WTC11 (cell line): ENCODE measurements around the gene HID1. TPM values are rescaled to one million over a fixed set of nuclear protein-coding genes. Genes with fewer than 3 reads are reported as not detected.

Source experiments
- ATAC-seq: fragments of 200-7000 bp; cut with Tn5 transposase; 2 replicates; pipeline ENCODE4 v1.10.0; 2021; ENCODE audit warnings: mild to moderate bottlenecking, moderate library complexity
- CTCF ChIA-PET: fragments of 300-600 bp; sonication (Branson Sonifier 250); formaldehyde crosslinking; loops from one replicate; lab custom pipeline; 2021; ENCODE audit warnings: antibody characterized with exemption; lab: Charles Lee
- POLR2A ChIA-PET: fragments of 350-600 bp; sonication (Branson Sonifier 250); formaldehyde crosslinking; loops from one replicate; lab custom pipeline; 2021; ENCODE audit warnings: antibody characterized with exemption; lab: Charles Lee
- DNase-seq: peaks from one replicate; pipeline ENCODE4 v3.0.0; 2021; ENCODE audit warnings: low spot score
- H3K27ac Mint-ChIP-seq: 2 replicates; pipeline ENCODE4 v1.8.0; 2021; ENCODE audit warnings: mixed read lengths
- H3K27me3 Mint-ChIP-seq: 2 replicates; pipeline ENCODE4 v1.8.0; 2021; ENCODE audit warnings: low read depth, mild to moderate bottlenecking, moderate library complexity, mixed read lengths
- H3K36me3 Mint-ChIP-seq: 2 replicates; pipeline ENCODE4 v1.8.0; 2021; ENCODE audit warnings: mixed read lengths
- H3K4me1 Mint-ChIP-seq: 2 replicates; pipeline ENCODE4 v1.8.0; 2022; ENCODE audit warnings: mixed read lengths
- H3K4me3 Mint-ChIP-seq: 2 replicates; pipeline ENCODE4 v1.8.0; 2021; ENCODE audit warnings: mild to moderate bottlenecking, moderate library complexity, mixed read lengths
- H3K9me3 Mint-ChIP-seq: 2 replicates; pipeline ENCODE4 v1.8.0; 2021; ENCODE audit warnings: mixed read lengths
- ATF1 ChIP-seq: sonication (generic); formaldehyde crosslinking; IDR thresholded peaks from 2 replicates; pipeline ENCODE4 v1.8.1; 2023; ENCODE audit warnings: mild to moderate bottlenecking, moderate library complexity, missing genetic modification reagents
- ESRRA ChIP-seq: sonication (generic); formaldehyde crosslinking; IDR thresholded peaks from 2 replicates; pipeline ENCODE4 v1.8.1; 2022; ENCODE audit warnings: mild to moderate bottlenecking, missing genetic modification reagents, borderline replicate concordance
- GABPB1 ChIP-seq: sonication (generic); formaldehyde crosslinking; IDR thresholded peaks from 2 replicates; pipeline ENCODE4 v1.8.1; 2023; ENCODE audit warnings: mild to moderate bottlenecking, missing genetic modification reagents
- JUN ChIP-seq: sonication (generic); formaldehyde crosslinking; IDR thresholded peaks from 2 replicates; pipeline ENCODE4 v1.8.0; 2023; ENCODE audit warnings: mild to moderate bottlenecking, missing genetic modification reagents
- MXD4 ChIP-seq: fragments of 250-450 bp; sonication (Bioruptor Pico); IDR thresholded peaks from 2 replicates; pipeline ENCODE4 v1.8.0; 2021; ENCODE audit warnings: mild to moderate bottlenecking, moderate library complexity, borderline replicate concordance
- NFATC4 ChIP-seq: fragments of 250-450 bp; sonication (Bioruptor Pico); IDR thresholded peaks from 2 replicates; pipeline ENCODE4 v1.9.0; 2021; ENCODE audit warnings: mild to moderate bottlenecking
- NR1H2 ChIP-seq: sonication (generic); formaldehyde crosslinking; IDR thresholded peaks from 2 replicates; pipeline ENCODE4 v1.9.0; 2021; ENCODE audit warnings: mild to moderate bottlenecking, moderate library complexity, missing genetic modification reagents
- PRRX2 ChIP-seq: fragments of 250-450 bp; sonication (Bioruptor Pico); IDR thresholded peaks from 2 replicates; pipeline ENCODE4 v1.8.0; 2021; ENCODE audit warnings: mild to moderate bottlenecking
- RELA ChIP-seq: sonication (generic); formaldehyde crosslinking; IDR thresholded peaks from 2 replicates; pipeline ENCODE4 v1.8.1; 2022; ENCODE audit warnings: missing genetic modification reagents, mild to moderate bottlenecking, borderline replicate concordance
- SP1 ChIP-seq: sonication (generic); formaldehyde crosslinking; conservative IDR thresholded peaks from 2 replicates; pipeline ENCODE4 v1.8.1; 2022; ENCODE audit warnings: missing genetic modification reagents
- ZNF396 ChIP-seq: fragments of 250-450 bp; sonication (Bioruptor Pico); IDR thresholded peaks from 2 replicates; pipeline ENCODE4 v1.8.0; 2021; ENCODE audit warnings: mild to moderate bottlenecking, moderate library complexity, borderline replicate concordance
- total RNA-seq: library from RNA; stranded (reverse); gene quantifications from 3 replicates; pipeline ENCODE4 v1.2.3, GENCODE V29; 2021
- TF ChIP-seq, protein P1 (sequence below): sonication (generic); formaldehyde crosslinking; IDR thresholded peaks from 2 replicates; pipeline ENCODE4 v1.8.1; 2023; ENCODE audit warnings: mild to moderate bottlenecking, missing genetic modification reagents, moderate library complexity
- TF ChIP-seq, protein P2 (sequence below): sonication (generic); formaldehyde crosslinking; IDR thresholded peaks from 2 replicates; pipeline ENCODE4 v1.8.1; 2022; ENCODE audit warnings: low read depth, mild to moderate bottlenecking, moderate library complexity, missing genetic modification reagents, borderline replicate concordance
- TF ChIP-seq, protein P3 (sequence below): sonication (generic); formaldehyde crosslinking; conservative IDR thresholded peaks from 2 replicates; pipeline ENCODE4 v1.8.1; 2023; ENCODE audit warnings: mild to moderate bottlenecking, low read depth, missing genetic modification reagents, moderate library complexity
- TF ChIP-seq, protein P4 (sequence below): sonication (generic); formaldehyde crosslinking; IDR thresholded peaks from 2 replicates; pipeline ENCODE4 v1.8.1; 2022; ENCODE audit warnings: mild to moderate bottlenecking, missing genetic modification reagents, moderate library complexity, borderline replicate concordance
- TF ChIP-seq, protein P5 (sequence below): fragments of 250-450 bp; sonication (Bioruptor Pico); conservative IDR thresholded peaks from 2 replicates; pipeline ENCODE4 v1.9.0; 2021; ENCODE audit warnings: mild to moderate bottlenecking
- TF ChIP-seq, protein P6 (sequence below): sonication (generic); formaldehyde crosslinking; IDR thresholded peaks from 2 replicates; pipeline ENCODE4 v1.8.1; 2023; ENCODE audit warnings: mild to moderate bottlenecking, missing genetic modification reagents, borderline replicate concordance

HID1 gene
- total RNA-seq, 1 experiment from 2014 or later = 16.7 TPM

DNA sequence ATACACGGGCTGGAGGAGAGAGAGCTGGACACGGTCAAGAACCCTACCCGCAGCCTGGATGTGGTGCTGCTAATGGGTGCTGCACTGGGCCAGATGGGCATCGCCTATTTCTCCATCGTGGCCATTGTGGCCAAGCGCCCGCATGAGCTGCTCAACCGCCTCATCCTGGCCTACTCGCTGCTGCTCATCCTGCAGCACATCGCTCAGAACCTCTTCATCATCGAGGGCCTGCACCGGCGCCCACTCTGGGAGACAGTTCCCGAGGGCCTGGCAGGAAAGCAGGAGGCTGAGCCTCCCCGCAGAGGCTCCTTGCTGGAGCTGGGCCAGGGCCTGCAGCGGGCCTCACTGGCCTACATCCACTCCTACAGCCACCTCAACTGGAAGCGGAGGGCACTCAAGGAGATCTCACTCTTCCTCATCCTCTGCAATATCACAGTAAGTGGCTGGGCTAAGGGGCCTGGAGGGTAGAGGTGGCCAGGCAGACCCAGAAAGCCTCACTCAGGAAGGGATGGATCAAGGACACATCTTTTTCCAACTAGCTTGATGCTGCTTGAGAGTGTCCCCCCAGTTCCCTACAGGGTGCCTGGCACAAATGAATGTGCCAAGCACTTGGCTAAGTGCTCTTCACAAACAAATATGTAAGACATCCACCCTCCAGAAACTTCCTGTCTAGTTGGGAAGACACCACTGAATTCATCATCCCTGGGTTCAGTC is 25.4 kb downstream of the HID1 start (continued):
- TF ChIP-seq GABPB1 (CRISPR knock-in tag) (no peak), ATF1 (CRISPR knock-in tag) (no peak), ZNF396 (CRISPR knock-in tag) (no peak)
- TF ChIP-seq, protein P1, sequence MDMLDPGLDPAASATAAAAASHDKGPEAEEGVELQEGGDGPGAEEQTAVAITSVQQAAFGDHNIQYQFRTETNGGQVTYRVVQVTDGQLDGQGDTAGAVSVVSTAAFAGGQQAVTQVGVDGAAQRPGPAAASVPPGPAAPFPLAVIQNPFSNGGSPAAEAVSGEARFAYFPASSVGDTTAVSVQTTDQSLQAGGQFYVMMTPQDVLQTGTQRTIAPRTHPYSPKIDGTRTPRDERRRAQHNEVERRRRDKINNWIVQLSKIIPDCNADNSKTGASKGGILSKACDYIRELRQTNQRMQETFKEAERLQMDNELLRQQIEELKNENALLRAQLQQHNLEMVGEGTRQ = no peak
- TF ChIP-seq, protein P2, sequence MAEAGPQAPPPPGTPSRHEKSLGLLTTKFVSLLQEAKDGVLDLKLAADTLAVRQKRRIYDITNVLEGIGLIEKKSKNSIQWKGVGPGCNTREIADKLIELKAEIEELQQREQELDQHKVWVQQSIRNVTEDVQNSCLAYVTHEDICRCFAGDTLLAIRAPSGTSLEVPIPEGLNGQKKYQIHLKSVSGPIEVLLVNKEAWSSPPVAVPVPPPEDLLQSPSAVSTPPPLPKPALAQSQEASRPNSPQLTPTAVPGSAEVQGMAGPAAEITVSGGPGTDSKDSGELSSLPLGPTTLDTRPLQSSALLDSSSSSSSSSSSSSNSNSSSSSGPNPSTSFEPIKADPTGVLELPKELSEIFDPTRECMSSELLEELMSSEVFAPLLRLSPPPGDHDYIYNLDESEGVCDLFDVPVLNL (CRISPR knock-in tag) = no peak

DNA sequence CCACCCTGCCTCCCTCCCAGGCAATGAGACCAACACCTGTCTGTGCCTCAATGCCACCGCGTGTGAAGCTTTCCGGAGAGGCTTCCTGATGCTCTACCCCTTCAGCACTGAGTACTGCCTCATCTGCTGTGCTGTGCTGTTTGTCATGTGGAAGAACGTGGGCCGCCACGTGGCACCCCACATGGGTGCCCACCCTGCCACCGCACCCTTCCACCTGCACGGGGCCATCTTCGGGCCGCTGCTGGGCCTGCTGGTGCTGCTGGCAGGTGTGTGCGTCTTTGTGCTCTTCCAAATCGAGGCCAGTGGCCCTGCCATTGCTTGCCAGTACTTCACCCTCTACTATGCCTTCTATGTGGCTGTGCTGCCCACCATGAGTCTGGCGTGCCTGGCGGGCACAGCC is 25.9 kb downstream of the HID1 start:
- no peak overlapping the region for H3K27ac Mint-ChIP-seq
- peaks cover 19% of the 10 kb centered on the region for H3K4me1 Mint-ChIP-seq
- no peaks in the 10 kb centered on the region for H3K36me3 Mint-ChIP-seq
- ATAC-seq (no peak), DNase-seq (no peak)
- no peak overlapping the region for H3K4me3 Mint-ChIP-seq
- no peaks in the 10 kb centered on the region for H3K9me3 Mint-ChIP-seq
- H3K27me3 Mint-ChIP-seq = peaks cover 10% of the 10 kb centered on the region
- TF ChIP-seq NFATC4 = no peak
- TF ChIP-seq ESRRA (CRISPR knock-in tag) = no peak
- no peak for TF ChIP-seq NR1H2 (CRISPR knock-in tag)
- TF ChIP-seq SP1 (CRISPR knock-in tag) = no peak
- TF ChIP-seq, protein P3, sequence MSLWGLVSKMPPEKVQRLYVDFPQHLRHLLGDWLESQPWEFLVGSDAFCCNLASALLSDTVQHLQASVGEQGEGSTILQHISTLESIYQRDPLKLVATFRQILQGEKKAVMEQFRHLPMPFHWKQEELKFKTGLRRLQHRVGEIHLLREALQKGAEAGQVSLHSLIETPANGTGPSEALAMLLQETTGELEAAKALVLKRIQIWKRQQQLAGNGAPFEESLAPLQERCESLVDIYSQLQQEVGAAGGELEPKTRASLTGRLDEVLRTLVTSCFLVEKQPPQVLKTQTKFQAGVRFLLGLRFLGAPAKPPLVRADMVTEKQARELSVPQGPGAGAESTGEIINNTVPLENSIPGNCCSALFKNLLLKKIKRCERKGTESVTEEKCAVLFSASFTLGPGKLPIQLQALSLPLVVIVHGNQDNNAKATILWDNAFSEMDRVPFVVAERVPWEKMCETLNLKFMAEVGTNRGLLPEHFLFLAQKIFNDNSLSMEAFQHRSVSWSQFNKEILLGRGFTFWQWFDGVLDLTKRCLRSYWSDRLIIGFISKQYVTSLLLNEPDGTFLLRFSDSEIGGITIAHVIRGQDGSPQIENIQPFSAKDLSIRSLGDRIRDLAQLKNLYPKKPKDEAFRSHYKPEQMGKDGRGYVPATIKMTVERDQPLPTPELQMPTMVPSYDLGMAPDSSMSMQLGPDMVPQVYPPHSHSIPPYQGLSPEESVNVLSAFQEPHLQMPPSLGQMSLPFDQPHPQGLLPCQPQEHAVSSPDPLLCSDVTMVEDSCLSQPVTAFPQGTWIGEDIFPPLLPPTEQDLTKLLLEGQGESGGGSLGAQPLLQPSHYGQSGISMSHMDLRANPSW (CRISPR knock-in tag) = no peak
- no peak for TF ChIP-seq JUN (CRISPR knock-in tag)
- TF ChIP-seq, protein P4, sequence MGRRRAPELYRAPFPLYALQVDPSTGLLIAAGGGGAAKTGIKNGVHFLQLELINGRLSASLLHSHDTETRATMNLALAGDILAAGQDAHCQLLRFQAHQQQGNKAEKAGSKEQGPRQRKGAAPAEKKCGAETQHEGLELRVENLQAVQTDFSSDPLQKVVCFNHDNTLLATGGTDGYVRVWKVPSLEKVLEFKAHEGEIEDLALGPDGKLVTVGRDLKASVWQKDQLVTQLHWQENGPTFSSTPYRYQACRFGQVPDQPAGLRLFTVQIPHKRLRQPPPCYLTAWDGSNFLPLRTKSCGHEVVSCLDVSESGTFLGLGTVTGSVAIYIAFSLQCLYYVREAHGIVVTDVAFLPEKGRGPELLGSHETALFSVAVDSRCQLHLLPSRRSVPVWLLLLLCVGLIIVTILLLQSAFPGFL (CRISPR knock-in tag) = no peak
- TF ChIP-seq, protein P5, sequence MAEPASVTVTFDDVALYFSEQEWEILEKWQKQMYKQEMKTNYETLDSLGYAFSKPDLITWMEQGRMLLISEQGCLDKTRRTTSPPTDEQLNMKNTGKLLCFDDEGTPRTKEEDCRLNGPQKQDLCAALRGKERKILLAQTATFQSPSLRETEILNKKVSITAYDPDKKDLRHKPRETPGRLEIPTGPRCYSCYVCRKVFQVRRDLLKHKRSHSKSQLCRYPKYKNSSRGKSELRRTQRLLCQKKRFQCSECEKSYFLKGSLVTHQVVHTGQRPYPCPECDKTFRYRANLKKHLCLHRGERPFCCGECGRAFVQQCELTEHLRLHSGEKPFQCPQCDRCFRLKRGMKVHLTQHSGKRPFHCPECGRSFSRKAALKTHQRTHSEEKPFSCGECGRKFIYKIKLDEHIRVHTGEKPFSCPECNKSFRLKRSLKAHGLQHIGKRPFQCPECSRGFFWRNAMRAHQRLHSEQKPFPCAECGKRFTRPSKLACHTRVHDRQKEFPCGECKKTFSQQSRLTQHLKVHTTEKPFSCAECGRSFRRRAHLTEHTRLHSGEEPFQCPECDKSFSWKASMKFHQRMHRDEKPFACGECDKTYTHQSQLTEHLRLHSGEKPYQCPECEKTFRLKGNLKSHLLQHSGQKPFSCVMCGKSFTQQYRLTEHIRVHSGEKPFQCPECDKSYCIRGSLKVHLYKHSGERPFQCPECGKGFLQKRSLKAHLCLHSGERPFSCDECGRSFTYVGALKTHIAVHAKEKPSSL (CRISPR knock-in tag) = no peak
- no peak for TF ChIP-seq MXD4 (CRISPR knock-in tag)
- no peak for TF ChIP-seq RELA
- TF ChIP-seq, protein P6, sequence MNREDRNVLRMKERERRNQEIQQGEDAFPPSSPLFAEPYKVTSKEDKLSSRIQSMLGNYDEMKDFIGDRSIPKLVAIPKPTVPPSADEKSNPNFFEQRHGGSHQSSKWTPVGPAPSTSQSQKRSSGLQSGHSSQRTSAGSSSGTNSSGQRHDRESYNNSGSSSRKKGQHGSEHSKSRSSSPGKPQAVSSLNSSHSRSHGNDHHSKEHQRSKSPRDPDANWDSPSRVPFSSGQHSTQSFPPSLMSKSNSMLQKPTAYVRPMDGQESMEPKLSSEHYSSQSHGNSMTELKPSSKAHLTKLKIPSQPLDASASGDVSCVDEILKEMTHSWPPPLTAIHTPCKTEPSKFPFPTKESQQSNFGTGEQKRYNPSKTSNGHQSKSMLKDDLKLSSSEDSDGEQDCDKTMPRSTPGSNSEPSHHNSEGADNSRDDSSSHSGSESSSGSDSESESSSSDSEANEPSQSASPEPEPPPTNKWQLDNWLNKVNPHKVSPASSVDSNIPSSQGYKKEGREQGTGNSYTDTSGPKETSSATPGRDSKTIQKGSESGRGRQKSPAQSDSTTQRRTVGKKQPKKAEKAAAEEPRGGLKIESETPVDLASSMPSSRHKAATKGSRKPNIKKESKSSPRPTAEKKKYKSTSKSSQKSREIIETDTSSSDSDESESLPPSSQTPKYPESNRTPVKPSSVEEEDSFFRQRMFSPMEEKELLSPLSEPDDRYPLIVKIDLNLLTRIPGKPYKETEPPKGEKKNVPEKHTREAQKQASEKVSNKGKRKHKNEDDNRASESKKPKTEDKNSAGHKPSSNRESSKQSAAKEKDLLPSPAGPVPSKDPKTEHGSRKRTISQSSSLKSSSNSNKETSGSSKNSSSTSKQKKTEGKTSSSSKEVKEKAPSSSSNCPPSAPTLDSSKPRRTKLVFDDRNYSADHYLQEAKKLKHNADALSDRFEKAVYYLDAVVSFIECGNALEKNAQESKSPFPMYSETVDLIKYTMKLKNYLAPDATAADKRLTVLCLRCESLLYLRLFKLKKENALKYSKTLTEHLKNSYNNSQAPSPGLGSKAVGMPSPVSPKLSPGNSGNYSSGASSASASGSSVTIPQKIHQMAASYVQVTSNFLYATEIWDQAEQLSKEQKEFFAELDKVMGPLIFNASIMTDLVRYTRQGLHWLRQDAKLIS = no peak
- TF ChIP-seq PRRX2 = no peak
- ChIA-PET CTCF (interaction anchor here (0.6 to 5.9 kb wide), 6 partner anchors 11 to 41 kb away, joined by 3 to 56 read pairs (median 4); partner anchors contain the start of genes CDR2L and OTOP3), POLR2A (no interaction called here)
